Astrocyte (in vitro differentiated cells and primary cell): ENCODE results near the gene ZNF385B.

Experiments used
- EZH2 ChIP-seq: IDR thresholded peaks from 2 replicates; pipeline ENCODE4 v1.6.1; 2012; ENCODE audit warnings: mild to moderate bottlenecking, low read length, inconsistent platforms; ENCODE audit not compliant: insufficient read depth
- TF ChIP-seq, protein P1 (sequence below): IDR thresholded peaks from 2 replicates; pipeline ENCODE4 v1.5.1; 2011; ENCODE audit warnings: low read depth, mild to moderate bottlenecking, inconsistent platforms, low read length, moderate library complexity; ENCODE audit not compliant: insufficient read depth

DNA sequence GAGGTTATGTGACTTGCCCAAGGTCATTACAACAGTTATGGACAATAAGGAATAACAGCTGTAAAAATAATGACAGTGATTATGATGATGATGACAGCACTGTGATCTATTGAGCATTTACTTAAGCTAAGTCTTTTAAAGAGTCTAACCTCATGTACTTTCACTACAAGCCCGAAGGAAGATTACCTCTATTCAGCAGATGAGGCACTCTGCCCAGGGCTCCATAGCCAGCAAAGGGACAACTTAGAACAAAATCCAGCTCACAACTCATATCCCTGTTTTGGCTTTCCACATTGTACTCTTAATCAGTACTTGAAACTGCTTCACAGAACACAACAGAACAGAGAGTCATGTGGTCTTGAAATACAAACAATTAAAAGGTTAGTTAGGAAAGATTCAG lies 290.2 kb downstream of the ZNF385B start:
- TF ChIP-seq EZH2: no peak
- TF ChIP-seq, protein P1, sequence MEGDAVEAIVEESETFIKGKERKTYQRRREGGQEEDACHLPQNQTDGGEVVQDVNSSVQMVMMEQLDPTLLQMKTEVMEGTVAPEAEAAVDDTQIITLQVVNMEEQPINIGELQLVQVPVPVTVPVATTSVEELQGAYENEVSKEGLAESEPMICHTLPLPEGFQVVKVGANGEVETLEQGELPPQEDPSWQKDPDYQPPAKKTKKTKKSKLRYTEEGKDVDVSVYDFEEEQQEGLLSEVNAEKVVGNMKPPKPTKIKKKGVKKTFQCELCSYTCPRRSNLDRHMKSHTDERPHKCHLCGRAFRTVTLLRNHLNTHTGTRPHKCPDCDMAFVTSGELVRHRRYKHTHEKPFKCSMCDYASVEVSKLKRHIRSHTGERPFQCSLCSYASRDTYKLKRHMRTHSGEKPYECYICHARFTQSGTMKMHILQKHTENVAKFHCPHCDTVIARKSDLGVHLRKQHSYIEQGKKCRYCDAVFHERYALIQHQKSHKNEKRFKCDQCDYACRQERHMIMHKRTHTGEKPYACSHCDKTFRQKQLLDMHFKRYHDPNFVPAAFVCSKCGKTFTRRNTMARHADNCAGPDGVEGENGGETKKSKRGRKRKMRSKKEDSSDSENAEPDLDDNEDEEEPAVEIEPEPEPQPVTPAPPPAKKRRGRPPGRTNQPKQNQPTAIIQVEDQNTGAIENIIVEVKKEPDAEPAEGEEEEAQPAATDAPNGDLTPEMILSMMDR: no peak
